Measurements from ENCODE around the gene LRRC31.

Gene LRRC31

DNA sequence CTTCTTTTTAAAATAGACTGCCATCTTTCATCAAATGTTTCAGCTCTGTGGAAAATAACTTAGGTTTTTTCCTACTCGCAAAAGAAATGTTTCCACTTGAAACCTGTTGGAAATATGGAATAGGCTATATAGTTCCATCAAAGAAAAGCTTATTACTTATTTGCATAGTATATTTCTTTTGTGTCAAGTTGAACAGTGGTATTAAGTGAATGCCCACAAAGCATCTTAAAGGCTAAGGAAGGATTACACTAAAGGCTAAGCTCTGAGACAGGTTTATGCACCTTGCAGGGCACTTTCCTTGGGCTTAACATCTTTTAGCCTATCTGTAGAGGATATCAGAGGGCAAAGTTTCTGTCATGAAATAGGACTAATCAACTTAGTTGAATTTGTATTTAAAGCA is 41.5 kb upstream of the LRRC31 start, which contains the start of gene SAMD7:
Gene SAMD7, plus strand, starts transcription at position 301 of the 400 bp plus-strand sequence. CDS start 7,927 bp downstream, outside the sequence.
- H3K9ac ChIP-seq (ENCODE audit: low read length) = no peak within 1 kb of the TSS
- H3K27ac ChIP-seq (ENCODE audit: low read depth, low read length) = no peak within 1 kb of the TSS
- no peak within 1 kb of the TSS for H3K4me2 ChIP-seq (ENCODE audit: low read depth, low read length, poor library complexity, severe bottlenecking)
- H3K79me2 ChIP-seq (ENCODE audit: insufficient read depth, low read length) = no peaks in the 10 kb centered on the region
- H3F3A ChIP-seq (ENCODE audit: insufficient read depth) = no peaks in the 10 kb centered on the region
- no peak within 1 kb of the TSS for H3K4me3 ChIP-seq (ENCODE audit: insufficient read depth, low read length, poor library complexity, severe bottlenecking)
- H3K36me3 ChIP-seq (ENCODE audit: low read length) = no peaks in the 10 kb centered on the region
- H3K9me2 ChIP-seq (replicated peaks; ENCODE audit: insufficient read depth, low read length) = no peaks in the 10 kb centered on the region
- H3K9me3 ChIP-seq (ENCODE audit: insufficient read depth, low read length) = no peaks in the 10 kb centered on the region
- H2AFZ ChIP-seq (ENCODE audit: low read depth, low read length, severe bottlenecking) = no peak within 1 kb of the TSS
- H4K20me1 ChIP-seq (ENCODE audit: low read depth, low read length) = no peaks in the 10 kb centered on the region
- no peaks in the 10 kb centered on the region for H3K27me3 ChIP-seq (ENCODE audit: low read length)
- no peak for TF ChIP-seq EZH2phosphoT487 (conservative IDR thresholded peaks at IDR 0.05; ENCODE audit: low read length)

DNA sequence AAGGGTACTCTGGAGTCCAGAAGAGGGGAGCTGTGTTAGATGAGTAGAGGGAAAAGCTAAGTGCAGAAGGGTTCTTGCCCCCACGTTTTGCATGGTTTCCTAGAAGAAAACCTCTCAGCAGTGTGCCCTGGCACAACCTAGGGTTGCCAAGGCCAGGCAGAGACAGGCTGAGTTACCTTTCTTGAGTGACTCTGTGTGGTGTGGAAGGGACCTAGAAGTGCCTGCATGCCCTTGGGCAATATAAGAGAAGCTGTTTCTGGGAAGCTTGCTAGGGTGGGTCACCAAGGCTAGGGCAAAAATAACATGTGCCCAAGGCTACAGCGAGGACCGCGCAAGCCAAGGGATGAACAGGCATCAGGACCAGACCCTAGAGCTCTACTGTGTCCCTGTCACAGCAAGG is 38.2 kb upstream of the LRRC31 start:
- H2AFZ ChIP-seq (ENCODE audit: low read depth, low read length, severe bottlenecking) = no peak overlapping the region
- H3K79me2 ChIP-seq (ENCODE audit: insufficient read depth, low read length) = no peaks in the 10 kb centered on the region
- no peaks in the 10 kb centered on the region for H3K9me2 ChIP-seq (replicated peaks; ENCODE audit: insufficient read depth, low read length)
- H3K27me3 ChIP-seq (ENCODE audit: low read length) = no peaks in the 10 kb centered on the region
- H3K4me3 ChIP-seq (ENCODE audit: insufficient read depth, low read length, poor library complexity, severe bottlenecking) = no peak overlapping the region
- H3K4me2 ChIP-seq (ENCODE audit: low read depth, low read length, poor library complexity, severe bottlenecking) = no peak overlapping the region
- no peak overlapping the region for H3K9ac ChIP-seq (ENCODE audit: low read length)
- no peaks in the 10 kb centered on the region for H3K36me3 ChIP-seq (ENCODE audit: low read length)
- no peaks in the 10 kb centered on the region for H3K9me3 ChIP-seq (ENCODE audit: insufficient read depth, low read length)
- no peaks in the 10 kb centered on the region for H4K20me1 ChIP-seq (ENCODE audit: low read depth, low read length)
- H3K27ac ChIP-seq (ENCODE audit: low read depth, low read length) = no peak overlapping the region
- no peaks in the 10 kb centered on the region for H3F3A ChIP-seq (ENCODE audit: insufficient read depth)
- TF ChIP-seq EZH2phosphoT487 (conservative IDR thresholded peaks at IDR 0.05; ENCODE audit: low read length) = no peak
- TF ChIP-seq, protein P1, sequence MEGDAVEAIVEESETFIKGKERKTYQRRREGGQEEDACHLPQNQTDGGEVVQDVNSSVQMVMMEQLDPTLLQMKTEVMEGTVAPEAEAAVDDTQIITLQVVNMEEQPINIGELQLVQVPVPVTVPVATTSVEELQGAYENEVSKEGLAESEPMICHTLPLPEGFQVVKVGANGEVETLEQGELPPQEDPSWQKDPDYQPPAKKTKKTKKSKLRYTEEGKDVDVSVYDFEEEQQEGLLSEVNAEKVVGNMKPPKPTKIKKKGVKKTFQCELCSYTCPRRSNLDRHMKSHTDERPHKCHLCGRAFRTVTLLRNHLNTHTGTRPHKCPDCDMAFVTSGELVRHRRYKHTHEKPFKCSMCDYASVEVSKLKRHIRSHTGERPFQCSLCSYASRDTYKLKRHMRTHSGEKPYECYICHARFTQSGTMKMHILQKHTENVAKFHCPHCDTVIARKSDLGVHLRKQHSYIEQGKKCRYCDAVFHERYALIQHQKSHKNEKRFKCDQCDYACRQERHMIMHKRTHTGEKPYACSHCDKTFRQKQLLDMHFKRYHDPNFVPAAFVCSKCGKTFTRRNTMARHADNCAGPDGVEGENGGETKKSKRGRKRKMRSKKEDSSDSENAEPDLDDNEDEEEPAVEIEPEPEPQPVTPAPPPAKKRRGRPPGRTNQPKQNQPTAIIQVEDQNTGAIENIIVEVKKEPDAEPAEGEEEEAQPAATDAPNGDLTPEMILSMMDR (IDR thresholded peaks at IDR 0.05; ENCODE audit: insufficient read depth, low read length, poor library complexity, severe bottlenecking) = no peak

DNA sequence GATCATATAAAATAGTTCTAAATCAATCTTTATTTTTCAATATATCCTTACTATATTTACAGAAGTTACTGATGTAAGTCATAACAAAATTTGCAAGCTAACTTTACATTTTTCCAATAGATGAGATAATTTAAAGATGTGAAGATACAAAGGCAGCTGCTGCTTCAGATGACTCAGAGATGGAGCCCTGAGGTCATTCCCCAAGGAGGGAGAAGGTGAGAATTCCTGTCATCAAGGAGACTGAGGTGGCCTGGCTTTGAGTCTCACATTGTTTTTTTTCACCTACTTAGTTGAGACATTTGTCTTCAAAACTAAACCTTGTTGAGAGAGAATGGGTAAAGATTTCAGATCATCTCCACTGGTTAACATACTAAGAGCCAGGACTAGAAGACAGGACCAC is 37.7 kb upstream of the LRRC31 start:
- Histone ChIP-seq H2AFZ (ENCODE audit: low read depth, low read length, severe bottlenecking) (no peak overlapping the region), H3K4me3 (ENCODE audit: insufficient read depth, low read length, poor library complexity, severe bottlenecking) (no peak overlapping the region), H3F3A (ENCODE audit: insufficient read depth) (no peaks in the 10 kb centered on the region), H4K20me1 (ENCODE audit: low read depth, low read length) (no peaks in the 10 kb centered on the region), H3K79me2 (ENCODE audit: insufficient read depth, low read length) (no peaks in the 10 kb centered on the region), H3K36me3 (ENCODE audit: low read length) (no peaks in the 10 kb centered on the region), H3K27ac (ENCODE audit: low read depth, low read length) (no peak overlapping the region), H3K9me3 (ENCODE audit: insufficient read depth, low read length) (peaks cover 2% of the 10 kb centered on the region; the same call in 1 of the 2 replicates), H3K9me2 (replicated peaks; ENCODE audit: insufficient read depth, low read length) (no peaks in the 10 kb centered on the region), H3K9ac (ENCODE audit: low read length) (no peak overlapping the region), H3K4me2 (ENCODE audit: low read depth, low read length, poor library complexity, severe bottlenecking) (no peak overlapping the region), H3K27me3 (ENCODE audit: low read length) (no peaks in the 10 kb centered on the region)
- TF ChIP-seq EZH2phosphoT487 (conservative IDR thresholded peaks at IDR 0.05; ENCODE audit: low read length) = no peak
- TF ChIP-seq, protein P1 (IDR thresholded peaks at IDR 0.05; ENCODE audit: insufficient read depth, low read length, poor library complexity, severe bottlenecking) = no peak

DNA sequence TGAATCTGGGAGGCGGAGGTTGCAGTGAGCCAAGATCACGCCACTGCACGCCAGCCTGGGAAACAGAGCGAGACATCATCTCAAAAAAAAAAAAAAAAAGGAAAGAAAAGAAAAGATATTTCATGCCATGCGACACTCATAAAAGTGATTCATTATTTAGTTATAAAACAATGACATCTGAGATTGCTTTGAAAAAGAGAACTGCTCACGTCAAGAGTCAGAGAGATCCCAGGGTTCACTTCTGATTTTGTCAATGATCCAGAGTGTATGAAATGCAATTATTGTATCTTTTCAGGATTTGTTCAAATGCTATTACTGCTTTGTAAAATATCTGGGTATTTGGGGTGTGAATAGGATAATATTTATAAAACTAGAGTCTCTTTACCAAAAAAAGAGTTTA is 35.7 kb upstream of the LRRC31 start:
- Histone ChIP-seq H3K9me2 (replicated peaks; ENCODE audit: insufficient read depth, low read length) (no peaks in the 10 kb centered on the region), H3K9me3 (ENCODE audit: insufficient read depth, low read length) (peaks cover 16% of the 10 kb centered on the region), H3K79me2 (ENCODE audit: insufficient read depth, low read length) (no peaks in the 10 kb centered on the region), H3K27me3 (ENCODE audit: low read length) (no peaks in the 10 kb centered on the region), H2AFZ (ENCODE audit: low read depth, low read length, severe bottlenecking) (no peak overlapping the region), H3F3A (ENCODE audit: insufficient read depth) (no peaks in the 10 kb centered on the region), H3K27ac (ENCODE audit: low read depth, low read length) (no peak overlapping the region), H3K9ac (ENCODE audit: low read length) (no peak overlapping the region), H3K4me2 (ENCODE audit: low read depth, low read length, poor library complexity, severe bottlenecking) (no peak overlapping the region), H3K36me3 (ENCODE audit: low read length) (no peaks in the 10 kb centered on the region), H4K20me1 (ENCODE audit: low read depth, low read length) (no peaks in the 10 kb centered on the region), H3K4me3 (ENCODE audit: insufficient read depth, low read length, poor library complexity, severe bottlenecking) (no peak overlapping the region)
- TF ChIP-seq EZH2phosphoT487 (conservative IDR thresholded peaks at IDR 0.05; ENCODE audit: low read length) = no peak

Measured in SU-DHL-6 (cell line).